GM19328 (cell line): ENCODE data around the gene OR4D10.
"Not testable (repeated sequence)": the region's sequence is repeated elsewhere in the genome, so short reads cannot be mapped to it uniquely, and the experiment has no call there.

ENCODE experiments used
- ATAC-seq: cut with Tn5 transposase; IDR thresholded peaks from one replicate; pipeline ENCODE4 v1.9.1; 2021; ENCODE audit warnings: mild to moderate bottlenecking, moderate library complexity; ENCODE audit not compliant: unreplicated experiment

OR4D10 gene

GRCh38 chr11:59473015-59473414 is at the start of gene OR4D10:
Gene OR4D10 (plus strand): TSS chr11:59473315. CDS start chr11:59477430, 4,115 bp downstream.
- no peak for ATAC-seq

GRCh38 chr11:59423835-59424234 is 49.3 kb upstream of the OR4D10 start:
- ATAC-seq, result no peak

- no peak for ATAC-seq
These were observed 48.0 kb upstream of the OR4D10 start for GRCh38 chr11:59425131-59425530.

DNA sequence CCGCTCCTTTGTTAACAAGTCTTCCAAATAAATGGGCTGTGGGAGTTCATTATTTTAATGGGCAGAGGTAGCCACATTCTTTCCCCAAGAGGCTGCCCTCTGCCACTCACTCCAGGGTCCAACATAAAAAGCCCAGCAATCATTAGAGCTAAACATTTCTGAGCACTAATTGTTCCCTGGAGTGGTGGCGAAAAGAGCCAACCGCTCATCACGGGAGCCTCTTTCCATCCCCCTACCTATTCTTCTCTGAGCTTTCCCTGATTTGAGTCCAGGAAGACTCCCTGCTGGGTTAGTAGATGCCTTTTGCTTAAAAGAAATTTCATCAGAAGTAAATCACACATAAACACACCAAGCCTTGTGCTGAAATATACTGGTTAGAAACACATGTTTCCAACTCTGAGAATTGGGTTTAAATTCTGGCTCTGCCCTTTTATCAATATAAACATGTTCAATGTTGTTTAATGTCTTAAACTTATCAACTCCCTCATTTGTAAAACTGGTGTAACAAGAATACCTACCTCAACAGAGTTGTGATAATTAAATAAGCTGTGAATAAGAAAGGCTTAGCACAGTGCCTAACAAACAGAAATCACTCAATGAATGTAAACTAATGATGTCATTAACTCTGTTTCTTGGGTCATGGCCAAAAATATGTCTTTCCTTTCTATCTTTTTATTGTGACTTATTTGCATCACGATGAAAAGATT is 46.6 kb upstream of the OR4D10 start, which contains the start of gene OR5A2:
Gene OR5A2 (minus strand): TSS at position 53 of the 707 bp plus-strand sequence. CDS start 3,460 bp downstream, outside the sequence.
- no peak for ATAC-seq

- no peak for ATAC-seq
These were observed 46.1 kb upstream of the OR4D10 start for GRCh38 chr11:59427068-59427382.

DNA sequence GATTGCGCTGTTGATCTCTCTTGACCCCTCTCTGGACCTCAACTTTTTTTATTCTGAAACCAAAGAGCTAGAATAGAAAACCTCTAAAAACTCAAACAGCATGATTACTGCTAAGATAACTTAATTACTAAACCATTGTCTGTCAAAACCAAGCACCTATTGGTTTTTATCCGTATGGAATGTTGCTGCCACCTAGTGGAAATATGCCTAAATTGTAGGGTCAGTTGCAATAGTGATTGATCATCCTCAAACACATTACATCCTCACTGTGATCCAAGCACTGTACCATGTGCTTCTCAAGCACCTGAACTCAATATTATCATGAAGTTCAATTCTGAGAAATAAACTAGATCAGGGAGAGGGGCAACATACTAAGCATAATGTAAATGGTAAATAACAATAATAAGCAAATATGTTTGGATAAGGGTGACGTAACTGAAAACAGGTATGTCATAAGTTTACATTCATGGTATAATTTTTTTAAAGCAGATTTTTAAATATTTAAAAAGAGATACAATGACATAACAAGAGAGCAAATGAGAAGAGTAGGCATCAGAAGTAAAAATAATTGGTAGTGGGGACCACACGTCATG is 43.1 kb upstream of the OR4D10 start:
- ATAC-seq, result no peak

- no peak for ATAC-seq
These were observed 36.9 kb upstream of the OR4D10 start, which contains the start of gene OR5A1 for GRCh38 chr11:59436169-59436568. Gene OR5A1 (plus strand): TSS chr11:59436469. CDS start chr11:59443169, 6,700 bp downstream.

- ATAC-seq, result no peak
These were observed 35.3 kb upstream of the OR4D10 start for GRCh38 chr11:59437770-59438169.

DNA sequence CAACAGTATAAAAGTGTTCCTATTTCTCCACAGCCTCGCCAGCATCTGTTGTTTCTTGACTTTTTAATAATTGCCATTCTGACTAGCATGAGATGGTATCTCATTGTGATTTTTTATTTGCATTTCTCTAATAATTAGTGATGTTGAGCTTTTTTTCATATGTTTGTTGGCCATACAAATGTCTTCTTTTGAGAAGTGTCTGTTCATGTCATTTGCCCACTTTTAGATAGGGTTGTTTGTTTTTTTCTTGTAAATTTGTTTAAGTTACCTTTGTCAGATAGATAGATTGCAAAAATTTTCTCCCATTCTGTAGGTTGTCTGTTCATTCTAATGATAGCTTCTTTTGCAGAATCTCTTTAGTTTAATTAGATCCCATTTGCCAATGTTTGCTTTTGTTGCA is 27.5 kb upstream of the OR4D10 start:
- ATAC-seq, result not testable (repeated sequence)

DNA sequence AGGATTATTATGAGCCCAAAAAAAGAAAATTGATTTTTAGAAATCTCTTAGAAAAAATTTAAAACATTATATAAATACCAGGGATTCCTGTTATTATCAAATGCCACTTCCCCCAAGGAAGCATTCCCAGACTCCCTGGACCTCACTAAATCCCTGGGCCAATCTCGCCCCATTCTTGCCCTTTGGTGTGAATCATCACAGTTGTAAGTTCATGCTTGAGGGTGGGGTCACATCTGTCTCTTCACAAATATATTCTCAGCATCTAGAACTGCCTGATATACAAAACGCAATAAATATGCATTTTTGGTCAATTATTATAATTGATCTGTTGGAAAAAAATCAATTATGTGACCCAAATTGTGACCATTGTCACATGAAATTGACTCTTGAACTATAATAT is 24.6 kb upstream of the OR4D10 start:
- no peak for ATAC-seq

GRCh38 chr11:59456661-59457060 is 16.5 kb upstream of the OR4D10 start, which contains the start of gene OR4D6:
Gene OR4D6 (plus strand): TSS chr11:59456961. CDS start chr11:59456961, 0 bp downstream.
- no peak for ATAC-seq

GRCh38 chr11:59459916-59460315 is 13.2 kb upstream of the OR4D10 start:
- no peak for ATAC-seq

- ATAC-seq, result no peak
These were observed 9.9 kb upstream of the OR4D10 start for GRCh38 chr11:59463190-59463641.

- no peak for ATAC-seq
These were observed 2.1 kb downstream of the OR4D10 start for GRCh38 chr11:59475176-59475575.

DNA sequence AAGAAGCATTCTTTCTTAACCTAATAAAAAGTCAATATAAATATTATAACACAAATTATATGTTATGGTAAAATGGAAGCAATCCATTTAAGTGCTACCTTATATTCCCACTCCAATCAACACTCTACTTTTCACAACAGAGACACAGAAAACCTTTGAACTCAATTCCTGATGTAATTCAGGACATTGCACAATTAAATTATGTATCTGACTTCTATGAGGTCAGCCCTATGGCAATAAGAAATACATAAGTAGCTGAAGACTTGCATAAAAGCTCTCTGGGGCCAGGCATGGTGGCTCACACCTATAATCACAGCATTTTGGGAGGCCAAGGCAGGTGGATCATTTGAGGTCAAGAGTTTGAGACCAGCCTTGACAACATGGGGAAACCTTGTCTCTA is 6.8 kb downstream of the OR4D10 start:
- ATAC-seq, result no peak

DNA sequence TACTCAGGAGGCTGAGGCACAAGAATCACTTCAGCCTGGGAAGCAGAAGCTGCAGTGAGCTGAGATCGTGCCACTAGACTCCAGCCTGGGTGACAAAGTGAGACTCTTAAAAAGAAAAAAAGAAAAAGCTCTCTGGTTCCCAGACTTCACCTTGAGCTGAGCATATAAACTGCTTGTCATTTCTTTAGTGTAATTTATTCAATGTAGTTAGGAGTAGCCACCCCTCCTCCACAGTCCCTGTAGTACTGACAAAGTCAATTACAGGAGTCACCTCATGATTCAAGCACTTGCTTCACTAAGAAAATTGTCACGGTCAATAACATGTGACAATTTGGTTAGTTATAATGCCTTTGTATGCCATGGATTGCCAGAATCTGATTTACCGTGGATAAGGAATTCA is 7.2 kb downstream of the OR4D10 start:
- ATAC-seq, result no peak

- no peak for ATAC-seq
These were observed 28.8 kb downstream of the OR4D10 start for GRCh38 chr11:59501931-59502330.

DNA sequence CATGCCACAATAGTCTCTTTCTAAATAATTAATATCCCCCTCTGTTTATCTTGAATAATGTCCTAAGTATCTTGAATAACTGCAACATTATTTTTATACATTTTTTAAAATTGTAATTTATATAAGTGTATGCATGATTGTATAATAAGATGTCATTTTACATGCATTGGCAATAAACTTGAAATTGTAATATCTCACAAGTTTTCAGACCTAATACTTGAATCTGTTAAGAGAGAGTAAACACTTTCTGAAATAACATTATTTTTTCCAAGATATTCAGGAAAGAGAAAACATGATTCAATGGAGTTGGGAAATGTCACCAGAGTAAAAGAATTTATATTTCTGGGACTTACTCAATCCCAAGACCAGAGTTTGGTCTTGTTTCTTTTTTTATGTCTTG is 30.2 kb downstream of the OR4D10 start, which contains the start of gene OR4D11:
Gene OR4D11 (plus strand): TSS at position 301 of the 400 bp plus-strand sequence. CDS start 0 bp downstream, at position 301.
- ATAC-seq, result no peak

GRCh38 chr11:59510941-59511589 is 38.0 kb downstream of the OR4D10 start, which contains the start of gene OR4D9:
Gene OR4D9 (plus strand): TSS chr11:59511539. CDS start chr11:59514913, 3,374 bp downstream.
- no peak for ATAC-seq

DNA sequence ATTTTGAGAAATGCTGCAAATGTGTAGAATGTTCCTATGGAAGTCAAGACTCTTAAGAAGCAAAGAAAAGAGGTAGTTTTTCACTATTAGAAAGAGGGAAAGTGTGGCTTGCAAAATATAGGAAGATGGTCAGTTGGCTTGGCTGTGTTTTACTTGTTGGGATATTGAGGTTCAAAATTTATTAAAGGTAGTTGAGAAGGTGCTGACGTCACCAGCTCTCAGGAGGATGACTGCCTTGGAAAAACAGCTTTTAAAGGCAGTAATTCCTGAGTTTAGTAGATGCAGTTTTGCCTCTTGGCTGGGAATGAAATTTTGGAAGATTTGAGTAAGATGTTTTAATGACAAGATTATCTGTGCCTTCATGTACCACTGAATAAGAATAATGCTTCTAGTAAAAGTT is 38.6 kb downstream of the OR4D10 start:
- no peak for ATAC-seq

GRCh38 chr11:59520139-59520538 is 47.0 kb downstream of the OR4D10 start:
- ATAC-seq, result not testable (repeated sequence)

DNA sequence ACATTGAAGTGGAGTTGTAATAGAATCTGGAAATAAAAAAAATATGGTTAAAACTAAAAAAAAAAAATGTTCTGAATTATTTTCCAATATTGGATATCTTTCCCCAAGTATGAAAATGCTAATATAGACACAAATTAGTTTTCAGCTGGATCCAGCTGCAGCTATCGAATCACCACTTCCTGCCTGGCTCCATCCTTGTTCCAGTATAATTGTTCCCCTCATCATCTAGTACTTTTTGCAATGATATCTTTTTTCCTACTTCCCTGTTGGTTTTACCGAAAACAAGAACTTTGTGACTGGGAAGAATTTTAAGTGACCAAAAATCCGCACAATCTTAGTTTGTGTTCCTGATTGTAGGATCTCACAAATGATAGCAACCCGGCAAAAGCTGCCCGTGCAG is 47.6 kb downstream of the OR4D10 start:
- ATAC-seq, result no peak
